HEK293T (cell line): ENCODE measurements around the gene FSTL4.

Experiments used
- CTCF ChIA-PET: fragments of 350-600 bp; formaldehyde crosslinking; extraction: SDS; loops from one replicate; lab custom pipeline; 2021; ENCODE audit warnings: antibody characterized with exemption, inconsistent platforms; lab: Yijun Ruan, JAX
- POLR2A ChIA-PET: fragments of 350-600 bp; formaldehyde crosslinking; extraction: SDS; loops from one replicate; lab custom pipeline; 2020; ENCODE audit warnings: antibody characterized with exemption, inconsistent platforms; lab: Yijun Ruan, JAX
- DNase-seq: peaks from one replicate; pipeline ENCODE4 v3.0.0; 2012; ENCODE audit warnings: mixed read lengths; ENCODE audit errors: extremely low spot score
- FOXA1 ChIP-seq: fragments of 450-650 bp; IDR thresholded peaks from 2 replicates; pipeline ENCODE4 v1.6.1; 2016; ENCODE audit warnings: mild to moderate bottlenecking
- FOXK2 ChIP-seq: fragments of 450-650 bp; IDR thresholded peaks from 2 replicates; pipeline ENCODE4 v1.6.1; 2016; ENCODE audit warnings: mild to moderate bottlenecking
- HDGF ChIP-seq: fragments of 450-650 bp; IDR thresholded peaks from 2 replicates; pipeline ENCODE4 v1.6.1; 2017; ENCODE audit warnings: antibody characterized with exemption, borderline replicate concordance
- TF ChIP-seq, protein P1 (sequence below): fragments of 450-650 bp; IDR thresholded peaks from 2 replicates; pipeline ENCODE4 v1.6.1; 2016

FSTL4 gene

DNA sequence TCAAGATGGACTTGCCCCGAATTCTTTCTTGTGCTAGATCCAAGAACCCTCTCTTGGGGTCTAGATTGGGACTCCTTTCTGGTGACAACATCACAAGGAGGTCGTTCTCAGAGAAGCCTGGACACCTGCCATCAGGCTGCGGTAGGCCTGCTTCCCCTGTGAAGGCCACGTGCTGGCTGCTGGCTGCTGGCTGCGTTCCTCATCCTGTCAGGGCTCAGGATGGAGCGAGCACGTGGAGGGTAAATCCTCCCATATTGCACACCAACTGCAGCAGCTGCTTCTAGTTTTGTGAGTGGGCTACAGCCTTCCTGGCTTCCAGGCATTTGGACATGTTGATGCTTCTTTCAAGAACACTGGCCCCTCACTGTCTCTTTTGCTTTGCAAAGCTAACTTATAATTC is 464.9 kb downstream of the FSTL4 start:
- ChIA-PET CTCF (no interaction called here), POLR2A (no interaction called here)
- TF ChIP-seq HDGF (no peak), FOXK2 (no peak), FOXA1 (no peak)
- TF ChIP-seq, protein P1, sequence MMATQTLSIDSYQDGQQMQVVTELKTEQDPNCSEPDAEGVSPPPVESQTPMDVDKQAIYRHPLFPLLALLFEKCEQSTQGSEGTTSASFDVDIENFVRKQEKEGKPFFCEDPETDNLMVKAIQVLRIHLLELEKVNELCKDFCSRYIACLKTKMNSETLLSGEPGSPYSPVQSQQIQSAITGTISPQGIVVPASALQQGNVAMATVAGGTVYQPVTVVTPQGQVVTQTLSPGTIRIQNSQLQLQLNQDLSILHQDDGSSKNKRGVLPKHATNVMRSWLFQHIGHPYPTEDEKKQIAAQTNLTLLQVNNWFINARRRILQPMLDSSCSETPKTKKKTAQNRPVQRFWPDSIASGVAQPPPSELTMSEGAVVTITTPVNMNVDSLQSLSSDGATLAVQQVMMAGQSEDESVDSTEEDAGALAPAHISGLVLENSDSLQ: no peak
- DNase-seq: no peak
